DMS153 treated with DMSO at 0.1 percent for 48 hours (cell line): Measurements from ENCODE around the gene RBM44.

ENCODE experiments used
- DNase-seq: peaks from one replicate; lab custom pipeline; 2025; ENCODE audit not compliant: unreplicated experiment; lab: John Stamatoyannopoulos, UW

The RBM44 gene

GRCh38 chr2:237869343-237870102 lies 70.9 kb downstream of the RBM44 start:
- DNase-seq: no peak

- DNase-seq: no peak
Measured at GRCh38 chr2:237870126-237870525, 71.5 kb downstream of the RBM44 start.

- no peak for DNase-seq
Measured at GRCh38 chr2:237870754-237871651, 72.4 kb downstream of the RBM44 start.

GRCh38 chr2:237872178-237872887 lies 73.8 kb downstream of the RBM44 start:
- DNase-seq: no peak

- no peak for DNase-seq
Measured at GRCh38 chr2:237873421-237873831, 74.8 kb downstream of the RBM44 start.

GRCh38 chr2:237873897-237874551 lies 75.4 kb downstream of the RBM44 start:
- DNase-seq: no peak

GRCh38 chr2:237874585-237875161 lies 76.1 kb downstream of the RBM44 start:
- DNase-seq: no peak

GRCh38 chr2:237875256-237876060 lies 76.9 kb downstream of the RBM44 start:
- no peak for DNase-seq

- DNase-seq: no peak
Measured at GRCh38 chr2:237876061-237876526, 77.5 kb downstream of the RBM44 start.

- DNase-seq: no peak
Measured at GRCh38 chr2:237876532-237876931, 78.0 kb downstream of the RBM44 start.

GRCh38 chr2:237876951-237877491 lies 78.4 kb downstream of the RBM44 start:
- no peak for DNase-seq

- no peak for DNase-seq
Measured at GRCh38 chr2:237877576-237878307, 79.2 kb downstream of the RBM44 start.

GRCh38 chr2:237878321-237879057 lies 79.9 kb downstream of the RBM44 start:
- DNase-seq: no peak

GRCh38 chr2:237879058-237879430 lies 80.5 kb downstream of the RBM44 start:
- no peak for DNase-seq

GRCh38 chr2:237879991-237880560 lies 81.5 kb downstream of the RBM44 start:
- DNase-seq: no peak

GRCh38 chr2:237882510-237883481 lies 84.2 kb downstream of the RBM44 start:
- no peak for DNase-seq
